KG1 (cell line): Measurements from ENCODE around the gene MIS18A.

Experiments
- DNase-seq: peaks from one replicate; lab custom pipeline; 2025; lab: John Stamatoyannopoulos, UW

MIS18A gene

GRCh38 chr21:32252136-32252535 is 26.7 kb downstream of the MIS18A start:
- DNase-seq, result no peak

GRCh38 chr21:32249511-32250280 is 29.2 kb downstream of the MIS18A start:
- no peak for DNase-seq

- no peak for DNase-seq
Measured at GRCh38 chr21:32248571-32249461, 30.0 kb downstream of the MIS18A start.

DNA sequence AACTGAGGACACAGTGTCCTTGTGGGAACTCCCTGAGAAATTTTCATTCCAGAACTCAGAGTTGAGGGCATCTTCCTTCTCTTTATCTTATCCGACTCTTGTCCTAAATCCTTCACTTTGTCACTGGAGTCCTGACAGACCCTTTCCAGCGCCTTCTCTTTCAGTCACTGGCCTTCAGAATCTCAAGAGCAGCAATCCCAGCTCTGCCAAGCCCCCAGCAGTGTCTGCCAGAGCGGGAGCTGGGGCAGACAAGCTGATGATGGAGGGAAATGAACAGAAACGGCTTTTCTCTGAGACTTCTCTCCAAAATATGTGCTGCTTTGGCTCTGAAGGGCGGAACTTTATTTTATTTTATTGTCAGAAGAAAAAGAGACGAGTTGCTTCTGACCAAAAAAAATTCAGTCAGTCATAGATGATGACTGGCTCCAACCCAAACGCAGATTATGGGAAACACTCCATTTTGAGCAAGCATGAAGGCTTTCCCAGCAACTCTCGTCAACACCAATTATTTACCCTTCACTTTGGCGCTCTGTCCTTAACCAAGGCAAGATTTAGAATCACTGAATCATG is 32.2 kb downstream of the MIS18A start:
- no peak for DNase-seq

- DNase-seq, result no peak
Measured at GRCh38 chr21:32245971-32246370, 32.9 kb downstream of the MIS18A start.

GRCh38 chr21:32240851-32241687 is 37.8 kb downstream of the MIS18A start:
- DNase-seq, result no peak

- no peak for DNase-seq
Measured at GRCh38 chr21:32239551-32239950, 39.3 kb downstream of the MIS18A start.

DNA sequence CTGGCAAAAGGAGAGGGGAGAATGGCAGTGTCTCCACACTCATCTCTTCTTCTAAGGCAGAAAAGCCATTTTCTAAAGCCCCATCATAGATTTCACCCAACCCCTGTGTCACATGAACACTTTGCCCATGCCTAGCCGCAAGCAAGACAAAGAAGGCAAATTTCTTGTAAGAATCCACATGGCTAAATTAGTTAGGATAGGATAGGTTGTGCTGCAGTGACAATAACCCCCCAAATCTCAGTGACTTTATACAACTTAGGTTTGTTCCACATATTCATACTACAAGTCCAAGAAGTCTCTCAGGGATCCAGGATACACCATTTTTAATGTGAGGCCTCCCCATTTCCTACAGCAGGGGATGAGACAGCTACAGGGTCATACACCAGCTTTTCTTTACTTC is 40.8 kb downstream of the MIS18A start:
- no peak for DNase-seq

DNA sequence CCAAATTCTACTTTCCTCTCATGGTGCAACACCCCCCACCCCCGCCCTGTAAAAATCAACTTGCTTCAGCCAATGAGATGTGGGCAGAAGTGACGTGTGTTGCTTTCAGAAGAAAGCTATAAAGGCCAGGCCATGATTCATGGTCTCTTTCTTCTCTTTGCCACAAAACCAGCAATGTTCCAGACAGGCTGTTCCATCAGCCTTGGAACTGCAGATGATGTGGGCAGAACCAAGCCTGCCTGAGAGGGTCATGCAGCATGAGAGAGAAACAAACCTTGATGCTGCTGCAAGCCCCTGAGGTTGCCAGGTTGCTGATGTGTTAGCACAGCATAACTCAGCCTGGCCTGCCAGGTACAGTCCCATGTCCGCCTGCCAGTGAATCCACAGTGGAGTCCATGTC is 41.8 kb downstream of the MIS18A start:
- no peak for DNase-seq

- no peak for DNase-seq
Measured at GRCh38 chr21:32233722-32234301, 45.0 kb downstream of the MIS18A start.

GRCh38 chr21:32233055-32233546 is 45.7 kb downstream of the MIS18A start:
- DNase-seq, result no peak

GRCh38 chr21:32226444-32226843 is 52.4 kb downstream of the MIS18A start:
- no peak for DNase-seq
